ENCODE results near the gene SAP30BP.
A peak's percentile ranks its signal among the peaks of the same experiment; 100 is the strongest.

The SAP30BP gene

DNA sequence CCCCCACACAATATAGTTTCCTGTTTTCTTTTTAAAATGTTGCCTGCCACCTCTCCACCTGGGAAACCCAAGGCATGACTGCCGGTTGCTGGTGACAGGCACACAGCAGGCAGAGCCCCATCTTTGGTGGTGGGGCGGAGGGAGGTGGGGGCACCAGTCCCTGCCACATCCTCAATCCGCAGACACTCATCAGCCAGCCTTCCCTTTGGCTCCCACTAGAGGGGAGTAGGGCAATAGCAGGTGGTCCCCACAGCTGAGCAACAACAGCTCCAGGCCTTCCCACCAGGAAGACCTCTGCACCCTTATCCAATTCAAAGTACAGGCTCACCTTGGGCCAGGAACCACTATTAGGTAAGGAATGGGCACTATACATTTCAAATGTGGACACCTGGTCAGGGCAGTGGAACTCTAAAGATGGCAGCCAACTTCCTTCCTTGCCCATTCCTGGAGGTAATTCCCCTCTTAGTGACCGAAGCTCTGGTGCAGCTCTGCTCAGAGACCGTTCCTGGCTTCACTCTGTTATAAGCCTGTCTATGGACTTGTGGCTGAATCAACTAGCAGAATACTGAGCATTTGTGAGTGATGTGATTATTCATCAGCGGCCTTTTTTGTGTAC is 14.1 kb upstream of the SAP30BP start:
- TF ChIP-seq CEBPB (IDR thresholded peaks at IDR 0.05) (no peak), RAD21 (IDR thresholded peaks at IDR 0.05; ENCODE audit: low read depth) (peak; percentile 88), EP300 (IDR thresholded peaks at IDR 0.05; ENCODE audit: borderline replicate concordance) (no peak), MAX (IDR thresholded peaks at IDR 0.05) (no peak), TCF12 (IDR thresholded peaks at IDR 0.05; ENCODE audit: low read depth) (no peak), FOXM1 (IDR thresholded peaks at IDR 0.05; ENCODE audit: borderline replicate concordance, low read depth) (no peak)

DNA sequence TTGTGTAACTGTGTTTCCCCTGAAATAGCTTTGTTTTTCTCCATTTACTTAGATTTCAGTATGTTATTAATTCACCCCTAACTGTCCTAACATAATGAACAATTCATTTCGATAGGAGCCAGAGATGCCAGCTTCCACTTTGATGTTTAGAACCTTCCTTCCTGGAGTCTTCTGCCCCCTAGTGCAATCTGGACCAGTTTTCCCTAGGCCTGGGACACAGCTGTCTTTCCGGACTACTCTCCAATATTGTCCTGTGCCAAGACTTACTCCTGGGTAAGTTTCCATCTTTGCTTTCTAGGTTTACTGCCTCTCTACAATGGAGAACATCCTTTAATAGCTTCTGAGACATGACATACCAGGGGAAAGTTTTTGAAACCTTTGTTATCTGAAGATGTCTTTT is 13.0 kb upstream of the SAP30BP start:
- TF ChIP-seq EGR1 (IDR thresholded peaks at IDR 0.05) (no peak), CEBPB (IDR thresholded peaks at IDR 0.05) (no peak), TEAD4 (IDR thresholded peaks at IDR 0.05) (no peak), RAD21 (IDR thresholded peaks at IDR 0.05; ENCODE audit: low read depth) (peak; percentile 48), FOXM1 (IDR thresholded peaks at IDR 0.05; ENCODE audit: borderline replicate concordance, low read depth) (no peak), MAX (IDR thresholded peaks at IDR 0.05) (no peak)

DNA sequence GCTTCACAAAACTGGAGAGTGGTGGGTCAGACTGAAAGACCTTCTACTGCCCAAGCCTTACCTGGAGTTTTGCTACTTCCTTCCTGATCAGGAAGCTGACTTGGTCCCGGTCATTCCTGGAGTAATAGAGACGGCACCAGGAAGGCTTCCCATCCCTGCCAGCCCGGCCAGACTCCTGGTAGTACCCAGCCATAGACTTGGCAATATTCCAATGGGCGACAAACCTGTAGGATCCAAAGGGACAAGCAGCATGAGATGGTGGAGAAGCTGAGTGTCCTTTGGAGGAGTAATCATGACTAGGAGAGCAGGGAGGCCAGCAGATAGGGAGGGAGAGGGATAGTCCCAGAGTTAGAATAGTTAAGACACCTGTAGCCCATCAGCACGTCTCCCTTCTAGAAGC is 8.9 kb upstream of the SAP30BP start:
- TF ChIP-seq, protein P1, sequence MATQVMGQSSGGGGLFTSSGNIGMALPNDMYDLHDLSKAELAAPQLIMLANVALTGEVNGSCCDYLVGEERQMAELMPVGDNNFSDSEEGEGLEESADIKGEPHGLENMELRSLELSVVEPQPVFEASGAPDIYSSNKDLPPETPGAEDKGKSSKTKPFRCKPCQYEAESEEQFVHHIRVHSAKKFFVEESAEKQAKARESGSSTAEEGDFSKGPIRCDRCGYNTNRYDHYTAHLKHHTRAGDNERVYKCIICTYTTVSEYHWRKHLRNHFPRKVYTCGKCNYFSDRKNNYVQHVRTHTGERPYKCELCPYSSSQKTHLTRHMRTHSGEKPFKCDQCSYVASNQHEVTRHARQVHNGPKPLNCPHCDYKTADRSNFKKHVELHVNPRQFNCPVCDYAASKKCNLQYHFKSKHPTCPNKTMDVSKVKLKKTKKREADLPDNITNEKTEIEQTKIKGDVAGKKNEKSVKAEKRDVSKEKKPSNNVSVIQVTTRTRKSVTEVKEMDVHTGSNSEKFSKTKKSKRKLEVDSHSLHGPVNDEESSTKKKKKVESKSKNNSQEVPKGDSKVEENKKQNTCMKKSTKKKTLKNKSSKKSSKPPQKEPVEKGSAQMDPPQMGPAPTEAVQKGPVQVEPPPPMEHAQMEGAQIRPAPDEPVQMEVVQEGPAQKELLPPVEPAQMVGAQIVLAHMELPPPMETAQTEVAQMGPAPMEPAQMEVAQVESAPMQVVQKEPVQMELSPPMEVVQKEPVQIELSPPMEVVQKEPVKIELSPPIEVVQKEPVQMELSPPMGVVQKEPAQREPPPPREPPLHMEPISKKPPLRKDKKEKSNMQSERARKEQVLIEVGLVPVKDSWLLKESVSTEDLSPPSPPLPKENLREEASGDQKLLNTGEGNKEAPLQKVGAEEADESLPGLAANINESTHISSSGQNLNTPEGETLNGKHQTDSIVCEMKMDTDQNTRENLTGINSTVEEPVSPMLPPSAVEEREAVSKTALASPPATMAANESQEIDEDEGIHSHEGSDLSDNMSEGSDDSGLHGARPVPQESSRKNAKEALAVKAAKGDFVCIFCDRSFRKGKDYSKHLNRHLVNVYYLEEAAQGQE (IDR thresholded peaks at IDR 0.05; ENCODE audit: low read depth) = no peak
- no peak for TF ChIP-seq MAX (IDR thresholded peaks at IDR 0.05)
- no peak for TF ChIP-seq TAF1 (IDR thresholded peaks at IDR 0.05; ENCODE audit: low read depth)

DNA sequence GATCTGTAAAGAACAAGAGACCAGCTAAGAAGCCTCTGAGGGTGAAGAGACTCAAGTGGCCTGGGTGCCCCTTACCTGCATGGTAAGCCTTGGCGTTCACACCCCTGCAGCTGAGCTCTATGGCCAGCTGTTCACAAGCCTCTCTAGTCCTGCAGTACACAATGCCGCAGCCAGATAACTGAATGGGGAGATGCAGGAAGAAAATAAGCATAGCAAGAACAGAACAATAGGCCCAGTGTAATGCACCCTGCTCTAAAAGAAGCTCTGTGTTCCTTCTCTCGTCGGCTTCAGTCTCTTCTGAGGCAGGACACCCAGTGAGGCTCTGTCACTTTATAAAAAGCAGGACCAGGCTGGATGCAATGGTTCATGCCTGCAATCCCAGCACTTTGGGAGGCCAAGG is 5.6 kb upstream of the SAP30BP start:
- TF ChIP-seq TAF1 (IDR thresholded peaks at IDR 0.05; ENCODE audit: low read depth) (no peak), TEAD4 (IDR thresholded peaks at IDR 0.05) (no peak), RAD21 (IDR thresholded peaks at IDR 0.05; ENCODE audit: low read depth) (no peak), EGR1 (IDR thresholded peaks at IDR 0.05) (no peak), EP300 (IDR thresholded peaks at IDR 0.05; ENCODE audit: borderline replicate concordance) (no peak), CREB1 (IDR thresholded peaks at IDR 0.05; ENCODE audit: low read depth) (no peak), MAX (IDR thresholded peaks at IDR 0.05) (no peak), FOXM1 (IDR thresholded peaks at IDR 0.05; ENCODE audit: borderline replicate concordance, low read depth) (no peak), CEBPB (IDR thresholded peaks at IDR 0.05) (no peak), ZBTB7A (IDR thresholded peaks at IDR 0.05; ENCODE audit: low read depth) (no peak), USF1 (IDR thresholded peaks at IDR 0.05) (no peak), YY1 (IDR thresholded peaks at IDR 0.05; ENCODE audit: low read depth) (no peak), TCF12 (IDR thresholded peaks at IDR 0.05; ENCODE audit: low read depth) (no peak), NFIC (IDR thresholded peaks at IDR 0.05) (no peak)
- TF ChIP-seq, protein P1 (IDR thresholded peaks at IDR 0.05; ENCODE audit: low read depth) = no peak

DNA sequence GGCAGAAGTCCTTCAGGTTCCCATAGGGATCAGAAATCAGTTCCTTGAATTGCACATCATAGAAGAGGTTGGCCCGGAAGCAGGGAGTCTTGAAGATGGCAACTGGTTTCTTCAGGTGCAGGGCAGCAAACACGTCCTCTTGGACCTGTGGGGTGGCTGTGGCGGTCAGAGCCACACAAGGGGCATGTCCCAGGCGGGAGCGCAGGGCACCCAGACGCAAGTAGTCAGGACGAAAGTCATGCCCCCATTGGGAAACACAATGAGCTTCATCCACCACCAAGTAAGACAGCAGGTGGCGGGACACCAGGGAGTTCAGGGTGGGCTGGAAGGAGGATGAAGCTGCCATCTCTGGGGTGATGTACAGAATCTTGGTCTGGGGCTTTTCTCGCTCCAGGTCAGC is 4.6 kb upstream of the SAP30BP start:
- TF ChIP-seq CREB1 (IDR thresholded peaks at IDR 0.05; ENCODE audit: low read depth) (no peak), YY1 (IDR thresholded peaks at IDR 0.05; ENCODE audit: low read depth) (no peak), EGR1 (IDR thresholded peaks at IDR 0.05) (no peak), TAF1 (IDR thresholded peaks at IDR 0.05; ENCODE audit: low read depth) (no peak), MAX (IDR thresholded peaks at IDR 0.05) (no peak), USF1 (IDR thresholded peaks at IDR 0.05) (no peak), FOXM1 (IDR thresholded peaks at IDR 0.05; ENCODE audit: borderline replicate concordance, low read depth) (no peak), RAD21 (IDR thresholded peaks at IDR 0.05; ENCODE audit: low read depth) (no peak), TCF12 (IDR thresholded peaks at IDR 0.05; ENCODE audit: low read depth) (no peak), CEBPB (IDR thresholded peaks at IDR 0.05) (no peak), NFIC (IDR thresholded peaks at IDR 0.05) (no peak), ZBTB7A (IDR thresholded peaks at IDR 0.05; ENCODE audit: low read depth) (no peak)
- TF ChIP-seq, protein P1 (IDR thresholded peaks at IDR 0.05; ENCODE audit: low read depth) = no peak
